Activated T-cell treated with anti-CD3 and anti-CD28 coated beads for 4 hours (primary cell): Measurements from ENCODE around the gene SEMA4B.
"Not testable (repeated sequence)": the region's sequence is repeated elsewhere in the genome, so short reads cannot be mapped to it uniquely, and the experiment has no call there.

Experiments used
- DNase-seq: peaks from one replicate; pipeline ENCODE4 v3.0.0-alpha.2; 2020

SEMA4B gene

GRCh38 chr15:90265271-90266060 is 64.3 kb downstream of the SEMA4B start, which contains the start of gene NGRN:
TSS of gene NGRN (plus strand) at chr15:90265672. CDS start at chr15:90265713, 41 bp downstream.
- DNase-seq = peak; percentile 86

GRCh38 chr15:90266061-90266431 is 64.9 kb downstream of the SEMA4B start:
- peak; percentile 33 for DNase-seq

- no peak for DNase-seq
Observed at GRCh38 chr15:90266485-90266884, 65.4 kb downstream of the SEMA4B start.

GRCh38 chr15:90268415-90268814 is 67.3 kb downstream of the SEMA4B start:
- no peak for DNase-seq

GRCh38 chr15:90270502-90271150 is 69.5 kb downstream of the SEMA4B start:
- DNase-seq = no peak

- DNase-seq = no peak
Observed at GRCh38 chr15:90271459-90272166, 70.5 kb downstream of the SEMA4B start.

- not testable (repeated sequence) for DNase-seq
Observed at GRCh38 chr15:90278467-90278866, 77.3 kb downstream of the SEMA4B start.
